MCF 10A (cell line): ENCODE results near the gene PLAC9. TPM values are rescaled to one million over a fixed set of nuclear protein-coding genes. Genes with fewer than 3 reads are reported as not detected.

Experiments
- BruUV-seq: library from RNA; stranded (reverse); fragments of 400-500 nt; replicated peaks from 2 replicates; lab custom pipeline; 2021; lab: Mats Ljungman, UMichigan
- CTCF ChIA-PET: fragments of 300-600 bp; sonication (Branson Sonifier 250); formaldehyde crosslinking; extraction: SDS; loops from one replicate; lab custom pipeline; 2021; ENCODE audit warnings: antibody characterized with exemption, inconsistent platforms; lab: Yijun Ruan, JAX
- POLR2A ChIA-PET: fragments of 300-600, 350-650 bp; sonication (Branson Sonifier 250); formaldehyde crosslinking; extraction: SDS; loops from one replicate; lab custom pipeline; 2020; ENCODE audit warnings: antibody characterized with exemption, inconsistent platforms; lab: Yijun Ruan, JAX
- DNase-seq: peaks from one replicate; pipeline ENCODE4 v3.0.0-alpha.2; 2018; ENCODE audit not compliant: unreplicated experiment
- H3K27ac Mint-ChIP-seq: one replicate; pipeline ENCODE4 v1.8.0; 2022; ENCODE audit warnings: mild to moderate bottlenecking, low read depth, mixed read lengths; ENCODE audit not compliant: unreplicated experiment
- H3K27me3 Mint-ChIP-seq: one replicate; pipeline ENCODE4 v1.8.0; 2022; ENCODE audit warnings: mixed read lengths; ENCODE audit not compliant: insufficient read depth, unreplicated experiment
- H3K36me3 Mint-ChIP-seq: one replicate; pipeline ENCODE4 v1.8.0; 2022; ENCODE audit warnings: mild to moderate bottlenecking, moderate library complexity, mixed read lengths; ENCODE audit not compliant: insufficient read depth, unreplicated experiment
- H3K4me1 Mint-ChIP-seq: one replicate; pipeline ENCODE4 v1.8.0; 2022; ENCODE audit warnings: mixed read lengths; ENCODE audit not compliant: insufficient read depth, unreplicated experiment
- H3K4me3 Mint-ChIP-seq: one replicate; pipeline ENCODE4 v1.8.0; 2022; ENCODE audit warnings: mild to moderate bottlenecking, moderate library complexity, mixed read lengths; ENCODE audit not compliant: unreplicated experiment
- H3K9me3 Mint-ChIP-seq: one replicate; pipeline ENCODE4 v1.8.0; 2022; ENCODE audit warnings: mixed read lengths; ENCODE audit not compliant: unreplicated experiment
- CTCF ChIP-seq: fragments of 200-600 bp; IDR thresholded peaks from one replicate; pipeline ENCODE4 v1.8.0; 2022; ENCODE audit warnings: antibody characterized with exemption, mild to moderate bottlenecking; ENCODE audit not compliant: unreplicated experiment
- intact Hi-C: fragments of 100-400 bp; cut with micrococcal nuclease; formaldehyde crosslinking; loops from 2 replicates; pipeline ENCODE4 v1.14.1; 2022
- total RNA-seq: library from RNA; stranded (reverse); gene quantifications from 2 replicates; pipeline ENCODE4 v1.2.3, GENCODE V29; 2022

The PLAC9 gene
- total RNA-seq, 1 experiment from 2014 or later: 0.93 TPM

GRCh38 chr10:80187465-80188409 is 55.2 kb downstream of the PLAC9 start:
- POLR2A ChIA-PET: interaction anchor here (1.0 kb wide), 1 partner anchor 14 kb away, joined by 6 read pairs; no protein-coding TSS in a partner anchor
- intact Hi-C loops: no loop called here
- Mint-ChIP-seq H3K4me3 (no peak overlapping the region), H3K27ac (no peak overlapping the region), H3K9me3 (peaks cover 9% of the 10 kb centered on the region), H3K4me1 (peaks cover 11% of the 10 kb centered on the region), H3K27me3 (no peaks in the 10 kb centered on the region), H3K36me3 (peaks cover 13% of the 10 kb centered on the region)
- TF ChIP-seq CTCF: no peak
- no TSS peak for BruUV-seq
- no peak for DNase-seq
- CTCF ChIA-PET: interaction anchor here (1.0 kb wide), 1 partner anchor 9 kb away, joined by 5 read pairs; no protein-coding TSS in a partner anchor

- CTCF ChIA-PET: interaction anchor here (1.0 kb wide), 1 partner anchor 10 kb away, joined by 5 read pairs; no protein-coding TSS in a partner anchor
- Mint-ChIP-seq H3K36me3 (peaks cover 13% of the 10 kb centered on the region), H3K4me3 (no peak overlapping the region), H3K27me3 (no peaks in the 10 kb centered on the region), H3K27ac (no peak overlapping the region), H3K4me1 (peaks cover 11% of the 10 kb centered on the region), H3K9me3 (peaks cover 9% of the 10 kb centered on the region)
- DNase-seq: no peak
- TF ChIP-seq CTCF: no peak
- intact Hi-C loops: no loop called here
- POLR2A ChIA-PET: no interaction called here
- BruUV-seq: no TSS peak
Observed at GRCh38 chr10:80188713-80189112, 56.2 kb downstream of the PLAC9 start.

- H3K27me3 Mint-ChIP-seq: no peaks in the 10 kb centered on the region
- H3K36me3 Mint-ChIP-seq: peaks cover 13% of the 10 kb centered on the region
- intact Hi-C loops: no loop called here
- no peak overlapping the region for H3K4me3 Mint-ChIP-seq
- no peak overlapping the region for H3K27ac Mint-ChIP-seq
- BruUV-seq: no TSS peak
- CTCF ChIA-PET: interaction anchor here (0.6 to 1.3 kb wide), 4 partner anchors 24 to 309 kb away, joined by 3 to 6 read pairs (median 4); no protein-coding TSS in a partner anchor
- POLR2A ChIA-PET: interaction anchor here (2.4 kb wide), 1 partner anchor 12 kb away, joined by 16 read pairs; no protein-coding TSS in a partner anchor
- H3K9me3 Mint-ChIP-seq: peaks cover 9% of the 10 kb centered on the region
- peaks cover 27% of the 10 kb centered on the region for H3K4me1 Mint-ChIP-seq
- peak; percentile 83 for DNase-seq
- no peak for TF ChIP-seq CTCF
Observed at GRCh38 chr10:80191589-80192270, 59.2 kb downstream of the PLAC9 start.
